GM18505 (cell line): ENCODE data around the gene MRPL54.
"Not testable (repeated sequence)": the region's sequence is repeated elsewhere in the genome, so short reads cannot be mapped to it uniquely, and the experiment has no call there.

Source experiments
- ATAC-seq: cut with Tn5 transposase; IDR thresholded peaks from one replicate; pipeline ENCODE4 v1.9.1; 2021; ENCODE audit not compliant: unreplicated experiment
- POLR2A ChIP-seq: IDR thresholded peaks from 4 replicates; pipeline ENCODE4 v1.6.1; 2011; ENCODE audit warnings: borderline replicate concordance; ENCODE audit not compliant: insufficient read depth, insufficient read length; ENCODE audit errors: extremely low read depth

MRPL54 gene

DNA sequence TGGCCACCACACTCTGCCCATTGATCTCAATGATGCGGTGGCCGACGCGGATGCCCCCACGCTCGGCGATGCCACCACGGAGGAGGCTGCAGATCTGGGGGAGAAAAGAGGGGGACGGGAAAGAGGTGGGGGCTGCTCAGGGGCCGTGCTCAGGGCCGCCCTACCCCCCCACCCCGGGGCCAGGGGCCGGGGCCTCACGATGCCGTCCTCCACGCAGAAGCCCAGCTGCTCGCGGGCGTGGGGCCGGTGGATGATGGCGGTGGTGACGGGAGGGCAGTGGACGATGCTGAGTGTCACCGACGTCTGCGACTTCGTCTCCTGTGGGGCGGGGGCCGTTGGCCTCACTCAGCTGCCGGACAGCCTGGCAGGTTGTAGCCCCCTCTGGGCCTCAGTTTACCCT, 11.2 kb upstream of the MRPL54 start:
- TF ChIP-seq POLR2A: no peak
- ATAC-seq: no peak

DNA sequence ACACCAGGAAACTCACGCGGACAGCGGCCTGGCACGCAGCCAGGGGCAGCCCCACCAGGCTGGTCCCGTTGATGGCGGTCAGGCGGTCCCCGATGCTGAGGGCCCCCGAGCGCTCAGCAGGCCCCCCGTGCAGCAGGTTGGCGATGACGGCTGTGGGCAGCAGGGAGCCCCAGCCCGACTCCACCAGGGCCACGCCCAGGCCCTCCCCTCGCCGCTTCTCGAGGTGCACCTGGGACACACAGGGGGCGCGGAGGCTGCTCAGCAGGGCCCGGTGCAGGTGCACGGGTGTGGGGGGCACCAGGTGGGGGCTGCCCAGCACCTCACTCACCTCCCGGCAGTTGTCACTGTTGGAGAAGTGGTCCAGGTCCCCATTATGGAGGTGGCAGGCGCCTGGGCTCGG, 10.0 kb upstream of the MRPL54 start:
- no peak for TF ChIP-seq POLR2A
- no peak for ATAC-seq

DNA sequence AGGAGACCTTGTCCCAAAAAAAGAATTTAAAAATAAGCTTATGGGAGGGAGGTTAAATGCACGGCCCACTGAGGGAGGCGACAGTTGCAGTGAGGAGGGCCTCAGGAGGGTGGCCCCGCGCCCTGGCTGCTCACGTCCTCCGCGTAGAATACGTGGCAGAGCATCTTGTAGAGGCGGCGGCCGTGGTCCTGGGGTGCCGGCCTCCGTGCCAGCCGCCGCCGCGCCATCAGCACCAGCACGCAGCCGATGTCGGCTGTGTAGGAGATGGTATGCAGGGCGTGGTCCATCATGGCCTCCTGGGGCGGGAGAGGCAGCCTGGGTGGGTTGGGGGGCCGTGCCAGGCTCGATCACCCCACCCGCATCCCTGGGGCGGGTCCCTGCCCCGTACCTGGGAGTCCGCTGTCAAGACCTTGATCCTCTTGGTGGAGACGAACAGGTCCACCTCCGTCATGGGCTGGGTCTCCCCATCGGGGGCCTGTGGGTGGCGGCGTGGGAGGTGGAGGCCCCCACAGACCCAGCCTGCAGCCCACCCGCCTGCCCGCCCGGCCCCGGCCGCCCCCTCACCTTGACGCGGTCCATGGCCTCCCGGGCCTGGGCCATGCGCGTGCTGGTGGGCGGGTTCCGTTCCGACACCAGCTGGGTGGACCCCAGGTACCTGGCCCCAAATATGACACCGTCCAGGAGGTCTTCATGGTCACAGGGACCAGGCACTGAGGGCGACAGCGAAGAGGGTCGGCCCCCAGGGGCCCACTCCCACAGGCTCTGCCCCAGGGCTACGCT, 8.7 kb upstream of the MRPL54 start:
- no peak for ATAC-seq
- TF ChIP-seq POLR2A: no peak

DNA sequence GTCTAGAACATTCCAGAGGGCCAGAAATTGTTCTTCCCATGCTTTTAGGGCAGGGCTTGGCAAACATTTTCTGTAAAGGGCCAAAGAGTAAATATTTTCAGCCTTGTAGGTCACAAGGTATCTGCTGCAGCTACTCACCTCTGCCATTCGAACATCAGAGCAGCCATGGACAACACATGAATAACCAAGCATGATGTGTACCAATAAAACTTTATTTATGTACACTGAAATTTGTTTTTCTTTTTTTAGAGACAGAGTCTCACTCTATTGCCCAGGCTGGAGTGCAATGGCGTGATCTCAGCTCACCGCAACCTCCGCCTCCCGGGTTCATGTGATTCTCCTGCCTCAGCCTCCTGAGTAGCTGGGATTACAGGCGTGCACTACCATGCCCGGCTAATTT, 4.8 kb upstream of the MRPL54 start:
- not testable (repeated sequence) for ATAC-seq

DNA sequence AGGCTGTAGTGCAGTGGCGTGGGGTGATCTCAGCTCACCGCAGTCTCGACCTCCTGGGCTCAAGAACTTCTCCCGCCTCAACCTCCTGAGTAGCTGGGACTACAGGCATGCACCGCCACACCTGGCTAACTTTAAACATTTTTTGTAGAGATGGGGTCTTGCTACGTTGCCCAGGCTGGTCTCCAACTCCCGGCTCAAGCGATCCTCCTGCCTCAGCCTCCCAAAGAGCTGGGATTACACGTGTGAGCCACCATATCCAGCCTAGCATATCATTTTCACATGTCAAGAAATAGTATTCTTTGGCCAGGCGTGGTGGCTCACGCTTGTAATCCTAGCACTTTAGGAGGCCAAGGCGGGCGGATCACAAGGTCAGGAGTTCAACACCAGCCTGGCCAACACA, 4.2 kb upstream of the MRPL54 start:
- not testable (repeated sequence) for ATAC-seq

DNA sequence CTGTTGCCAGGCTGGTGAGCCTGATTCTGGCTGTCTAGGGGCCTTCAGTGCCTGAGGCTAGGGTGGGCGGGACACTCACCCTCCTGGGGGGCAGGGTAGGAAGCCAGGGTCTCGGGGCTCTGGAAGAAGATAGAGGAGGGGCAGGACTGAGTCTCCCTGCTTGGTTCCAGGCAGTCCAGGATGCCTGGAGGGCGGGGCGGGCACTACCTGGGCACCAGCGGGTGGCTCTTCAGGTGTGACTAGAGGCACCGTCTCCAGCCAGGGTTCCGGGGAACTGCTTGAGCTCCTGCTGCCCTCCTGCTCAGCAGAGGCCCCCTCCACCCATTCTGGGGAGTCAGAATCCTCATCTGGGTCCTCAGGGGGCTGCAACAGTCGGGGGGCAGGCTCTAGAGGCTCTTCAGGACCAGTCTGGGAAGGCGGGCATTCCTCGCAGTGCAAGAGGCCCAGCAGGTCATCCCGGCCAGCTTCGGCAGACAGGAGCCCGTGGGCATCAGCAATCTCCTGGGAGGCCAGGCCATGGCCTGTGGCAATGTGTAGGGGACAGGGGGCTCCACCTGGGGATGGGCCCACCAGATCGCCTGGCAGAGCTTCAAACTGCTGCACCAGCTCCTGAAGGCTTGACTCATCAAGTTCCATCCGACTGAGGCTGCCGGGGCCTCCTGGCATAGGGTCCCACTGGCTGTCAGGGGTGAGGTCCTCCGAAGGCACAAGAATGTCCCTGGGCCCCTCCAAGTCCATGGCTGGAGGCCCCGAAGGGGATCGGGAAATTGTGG, 2.8 kb upstream of the MRPL54 start:
- no peak for TF ChIP-seq POLR2A
- ATAC-seq: no peak

DNA sequence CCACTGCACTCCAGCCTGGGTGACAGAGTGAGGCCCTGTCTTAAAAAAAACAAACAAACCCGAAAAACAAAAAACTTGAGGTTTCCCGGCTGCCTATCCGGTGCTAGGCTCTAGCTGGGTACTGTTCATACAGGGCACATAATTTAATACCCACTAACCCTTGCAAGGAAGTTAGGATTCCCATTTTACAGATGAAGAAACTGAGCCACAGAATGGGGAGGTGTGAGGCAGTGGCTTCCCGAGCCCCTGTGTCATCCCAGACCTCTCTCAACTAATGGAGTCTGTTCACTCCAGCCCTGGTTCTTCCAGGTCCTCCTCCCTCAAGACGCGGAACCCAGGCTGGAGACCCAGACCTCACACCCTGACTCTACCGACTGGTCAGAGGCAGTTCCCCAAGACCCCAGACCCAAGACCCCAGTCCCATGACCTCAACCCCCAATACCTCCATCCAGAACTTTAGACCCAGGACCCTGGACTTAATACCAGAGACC, 1.6 kb upstream of the MRPL54 start:
- no peak for ATAC-seq
- TF ChIP-seq POLR2A: no peak

DNA sequence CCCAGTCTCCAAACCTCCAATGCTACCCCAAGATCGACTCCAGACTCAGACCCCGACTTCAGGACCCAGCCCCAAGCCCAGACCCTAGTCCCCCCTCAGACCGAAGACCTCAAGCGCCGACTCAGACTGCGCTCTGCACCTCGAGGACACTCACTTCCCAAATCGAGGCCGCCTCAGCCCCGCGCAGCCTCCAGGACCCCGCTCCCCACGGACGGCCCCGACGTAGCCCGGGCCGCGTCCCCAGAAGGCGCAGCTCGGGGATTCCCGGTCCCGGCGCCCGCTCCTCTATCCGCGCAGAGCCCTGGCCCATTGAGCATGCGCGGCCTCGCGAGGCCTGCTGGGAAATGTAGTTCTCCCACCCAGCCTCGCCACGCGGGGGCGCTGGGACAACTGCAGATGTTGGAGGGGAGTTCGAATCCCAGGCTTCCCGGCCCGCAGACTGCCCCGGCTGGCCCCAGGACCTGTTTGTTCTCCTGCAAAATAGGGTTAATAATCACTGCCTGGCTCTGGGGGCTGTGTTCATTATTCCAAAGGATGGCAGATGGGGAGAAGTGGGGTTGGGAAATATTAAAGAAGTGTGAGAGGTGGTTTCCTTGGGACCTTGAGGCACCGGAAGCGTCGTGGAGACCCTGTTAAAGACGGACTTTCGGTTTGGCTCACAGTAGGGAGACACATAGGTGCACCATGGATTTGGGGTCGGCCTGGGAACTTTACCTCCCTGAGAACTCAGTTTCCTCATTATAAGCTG, 926 bp upstream of the MRPL54 start, which contains the start of gene APBA3:
TSS of gene APBA3 (minus strand) at position 311 of the 748 bp plus-strand sequence. CDS start 1,428 bp downstream, outside the sequence.
- ATAC-seq: peak; percentile 58
- peak; percentile 89 for TF ChIP-seq POLR2A

DNA sequence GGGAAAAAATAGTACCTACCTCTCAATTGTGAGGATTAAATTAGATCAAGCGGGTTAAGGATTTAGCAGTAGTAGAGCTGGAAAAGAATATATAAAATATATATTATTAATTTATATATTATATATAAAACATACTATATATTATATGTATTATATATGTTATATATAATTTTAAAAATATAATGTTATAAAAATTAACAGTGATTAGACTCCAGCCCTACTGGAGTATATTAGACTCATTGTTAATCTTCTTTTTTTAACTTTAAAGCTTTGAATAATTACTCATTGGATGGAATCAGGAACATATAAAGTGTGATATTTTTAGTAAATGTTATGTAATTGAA, 380 bp upstream of the MRPL54 start:
- no peak for TF ChIP-seq POLR2A
- no peak for ATAC-seq

DNA sequence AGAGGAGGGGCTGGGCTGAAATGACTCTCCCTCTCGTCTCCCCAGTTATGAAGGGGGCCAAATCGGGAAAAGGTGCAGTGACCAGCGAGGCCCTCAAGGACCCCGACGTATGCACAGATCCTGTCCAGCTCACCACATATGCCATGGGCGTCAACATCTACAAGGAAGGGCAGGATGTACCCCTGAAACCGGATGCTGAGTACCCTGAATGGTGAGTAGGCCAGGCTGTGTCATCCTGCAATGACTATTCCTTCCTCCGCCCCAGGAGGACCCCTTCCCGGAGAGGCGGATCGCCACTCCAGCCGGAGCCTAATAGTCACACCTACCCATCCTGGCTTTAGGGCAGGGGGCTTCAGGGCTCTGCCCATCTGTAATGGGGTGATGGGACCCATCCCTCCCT, 2.6 kb downstream of the MRPL54 start:
- no peak for TF ChIP-seq POLR2A
- ATAC-seq: no peak

DNA sequence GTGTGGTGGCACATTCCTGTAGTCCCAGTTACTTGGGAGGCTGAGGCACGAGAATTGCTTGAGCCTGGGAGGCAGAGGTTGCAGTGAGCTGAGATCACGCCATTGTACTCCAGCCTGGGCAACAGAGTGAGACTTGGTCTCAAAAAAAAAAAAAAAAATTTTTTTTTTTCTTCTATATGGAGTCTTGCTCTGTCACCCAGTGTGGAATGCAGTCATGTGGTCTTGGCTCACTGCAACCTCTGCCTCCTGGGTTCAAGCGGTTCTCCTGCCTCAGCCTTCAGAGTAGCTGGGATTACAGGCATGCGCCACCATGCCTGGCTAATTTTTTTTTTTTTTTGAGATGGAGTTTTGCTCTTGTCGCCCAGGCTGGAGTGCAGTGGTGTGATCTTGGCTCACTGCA, 3.3 kb downstream of the MRPL54 start:
- ATAC-seq: not testable (repeated sequence)

DNA sequence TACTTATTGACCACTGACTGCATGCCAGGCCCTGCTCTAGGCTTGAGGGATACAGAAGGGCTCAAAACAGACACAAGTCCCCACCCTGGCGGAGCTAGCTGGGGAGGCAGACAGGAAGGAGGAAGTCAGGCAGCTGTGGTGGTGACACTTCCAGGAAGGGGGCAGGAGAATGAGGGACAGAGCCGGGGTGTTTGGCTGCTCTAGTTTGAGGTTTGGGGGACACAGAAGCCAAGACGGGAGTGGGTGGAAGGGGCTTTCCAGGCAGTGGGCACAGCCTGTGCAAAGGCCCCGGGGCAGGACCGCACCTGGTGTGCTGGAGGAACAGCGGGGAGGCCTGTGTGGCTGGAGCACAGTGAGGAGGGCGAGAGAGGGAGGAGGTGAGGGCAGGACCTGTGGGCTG, 4.0 kb downstream of the MRPL54 start:
- no peak for ATAC-seq
- no peak for TF ChIP-seq POLR2A

DNA sequence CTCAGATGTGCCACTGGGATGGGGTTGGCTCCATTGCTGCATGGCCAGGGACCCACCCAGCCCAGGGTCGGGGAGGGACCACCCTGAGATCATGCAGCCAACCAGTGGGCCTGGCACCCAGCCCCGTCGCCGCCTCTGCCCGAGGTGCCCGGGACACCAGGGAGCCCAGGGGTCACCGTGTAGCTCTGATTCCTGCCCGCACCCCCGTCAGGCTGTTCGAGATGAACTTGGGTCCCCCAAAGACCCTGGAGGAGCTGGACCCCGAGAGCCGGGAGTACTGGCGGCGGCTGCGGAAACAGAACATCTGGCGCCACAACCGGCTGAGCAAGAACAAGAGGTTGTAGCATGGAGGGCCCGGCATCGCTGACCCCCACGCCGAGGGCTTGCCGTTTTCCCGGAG, 4.6 kb downstream of the MRPL54 start:
- no peak for ATAC-seq
- no peak for TF ChIP-seq POLR2A
